ENCODE measurements around the gene TMEM204.

The TMEM204 gene

DNA sequence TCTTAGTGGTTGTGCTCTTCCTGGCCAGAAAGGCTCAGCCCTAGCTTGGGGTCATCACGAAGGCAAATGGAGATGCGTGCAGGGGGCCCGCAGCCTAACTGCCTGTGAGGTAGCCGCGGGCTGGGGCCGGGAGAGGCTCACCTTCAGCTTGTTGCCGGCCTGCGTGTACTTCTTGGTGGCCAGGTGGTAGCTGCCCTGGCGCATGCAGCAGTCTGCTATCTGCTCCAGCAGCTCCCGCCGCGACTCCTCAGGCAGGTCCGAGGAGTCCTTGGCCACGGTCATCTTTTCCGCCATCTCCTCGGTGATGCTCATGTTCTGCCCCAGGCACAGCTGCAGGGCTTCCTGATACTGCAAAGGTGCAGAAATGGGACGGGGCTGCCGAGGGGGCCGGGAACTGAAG, 13.0 kb upstream of the TMEM204 start:
- DNase-seq = no peak

DNA sequence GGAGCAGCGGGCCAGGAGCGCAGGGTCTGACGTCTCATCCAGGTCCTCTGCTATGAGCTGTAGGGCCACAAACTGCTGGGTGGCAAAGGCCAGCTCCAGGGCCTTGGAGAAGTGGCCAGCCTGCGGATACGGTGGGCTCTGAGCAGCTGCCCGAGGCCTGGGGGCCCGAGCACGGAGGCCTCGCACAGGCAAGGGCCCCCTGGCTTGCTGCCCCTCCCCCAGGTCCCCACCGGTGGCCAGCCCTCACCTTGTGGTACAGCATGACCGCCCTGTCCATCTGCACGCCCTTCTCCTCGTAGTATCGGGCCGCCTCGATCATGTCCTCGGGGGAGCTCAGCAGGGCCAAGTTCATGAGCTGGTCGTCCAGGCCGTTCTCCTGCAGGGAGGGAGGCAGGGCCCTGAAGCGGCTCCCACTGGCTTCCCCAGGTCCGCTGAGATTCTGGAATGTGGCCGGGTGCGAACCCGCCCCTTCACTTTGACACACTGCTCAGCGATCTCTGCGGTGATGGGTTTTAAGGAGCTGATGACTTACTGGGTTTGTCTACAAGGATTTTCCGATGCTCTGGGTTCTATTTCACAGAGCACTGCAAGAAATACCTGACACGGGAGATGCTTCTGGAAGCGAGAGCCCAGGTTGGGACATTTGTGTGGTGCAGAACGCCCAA, 9.8 kb upstream of the TMEM204 start:
- DNase-seq = no peak

DNA sequence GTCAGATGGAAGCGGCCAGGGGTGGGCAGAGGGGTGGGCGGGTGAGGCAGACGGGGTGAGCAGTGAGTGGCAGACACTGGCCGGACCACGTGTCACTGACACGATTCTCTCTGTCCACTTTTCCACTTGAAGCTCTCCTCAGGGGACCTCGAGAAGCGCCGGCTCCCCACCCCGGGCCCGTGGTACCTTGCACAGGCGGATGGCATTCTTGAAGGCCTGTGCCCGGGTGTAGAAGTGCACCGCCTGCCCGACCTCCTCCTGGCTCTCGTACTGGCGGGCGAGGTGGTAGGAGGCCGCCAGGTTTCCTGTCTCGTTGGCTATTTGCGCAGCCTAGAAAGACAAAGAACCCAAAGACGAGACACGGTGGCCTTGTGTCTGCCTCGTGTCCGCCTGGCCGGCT, 9.1 kb upstream of the TMEM204 start:
- no peak for DNase-seq

DNA sequence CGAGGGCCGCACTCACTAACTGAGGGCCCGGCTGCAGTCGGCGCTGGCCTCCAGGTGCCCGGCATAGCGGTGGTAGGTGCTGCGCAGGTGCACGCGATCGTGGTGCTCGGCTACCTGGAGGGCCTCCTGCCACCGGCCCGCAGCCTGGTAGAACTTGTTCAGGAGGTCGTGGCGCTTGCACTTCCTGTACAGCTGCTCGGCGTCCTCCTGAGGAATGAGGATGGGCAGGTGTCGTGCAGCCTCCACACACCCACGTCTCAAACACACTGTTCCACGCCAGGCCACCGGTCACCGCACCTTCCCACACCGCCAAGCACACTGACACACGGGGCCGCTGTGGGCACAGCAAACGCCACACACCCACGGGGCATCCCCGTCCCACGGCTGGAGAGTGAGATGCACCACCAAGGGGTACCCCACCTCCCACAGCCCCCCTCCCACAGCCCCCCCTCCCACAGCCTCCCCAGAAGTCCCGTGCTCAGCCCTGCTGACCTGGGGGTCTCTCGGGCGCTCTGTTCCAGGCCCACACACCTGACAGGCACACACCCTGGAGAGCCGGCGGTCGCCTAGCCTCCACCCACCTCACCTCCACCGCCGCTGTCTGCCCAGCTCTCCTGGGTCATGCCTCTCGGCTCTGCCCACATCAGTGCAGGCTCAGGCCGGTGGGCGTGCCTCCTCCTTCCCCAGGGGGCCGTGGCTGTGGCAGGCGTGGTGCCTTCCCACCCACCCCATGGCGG, 7.4 kb upstream of the TMEM204 start:
- DNase-seq = no peak

DNA sequence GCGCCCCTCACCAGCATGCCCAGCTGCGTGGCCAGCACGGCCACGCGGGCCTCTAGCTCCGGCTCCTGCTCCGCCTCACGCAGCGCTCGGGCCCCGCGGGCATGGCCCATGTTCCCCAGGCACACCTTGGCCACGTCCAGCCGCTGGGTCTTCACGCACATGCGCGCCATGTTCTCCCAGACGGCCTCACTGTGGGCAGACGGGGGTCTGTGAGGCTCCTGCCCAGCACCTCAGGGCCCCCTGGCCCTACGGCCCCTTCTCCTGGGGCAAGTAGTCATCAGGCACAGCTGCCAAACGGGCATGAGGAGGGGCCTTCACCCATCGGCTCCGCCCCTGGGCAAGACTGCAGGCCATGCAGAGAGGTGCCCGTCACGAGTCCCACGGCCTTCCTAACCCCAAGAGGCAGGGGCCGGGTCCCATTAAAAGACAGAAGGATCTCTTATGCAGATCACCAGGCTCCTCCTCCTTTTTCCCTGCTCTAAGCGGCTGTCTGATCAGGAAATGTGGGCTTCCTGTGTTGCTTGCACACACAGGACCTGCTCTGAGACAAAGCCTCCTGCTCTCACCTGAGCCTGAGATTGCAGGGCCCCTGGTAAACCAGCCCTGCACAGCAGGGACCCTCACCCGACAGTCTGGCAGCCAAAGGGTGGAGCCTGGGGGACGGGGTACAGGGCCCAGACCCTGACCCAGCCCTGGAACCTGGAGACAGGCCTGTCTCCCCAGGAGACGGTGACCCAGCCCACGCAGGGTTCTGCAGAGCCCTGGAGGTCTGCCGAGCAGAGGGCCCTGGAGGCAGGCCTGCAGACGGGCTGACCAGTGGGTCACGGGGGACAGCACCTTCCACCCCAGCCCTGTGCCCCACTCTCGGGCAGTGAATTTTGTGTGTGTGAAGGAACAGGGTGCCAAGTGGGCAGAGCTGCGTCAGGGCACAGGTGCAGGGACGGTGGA, 6.6 kb upstream of the TMEM204 start:
- DNase-seq = no peak

DNA sequence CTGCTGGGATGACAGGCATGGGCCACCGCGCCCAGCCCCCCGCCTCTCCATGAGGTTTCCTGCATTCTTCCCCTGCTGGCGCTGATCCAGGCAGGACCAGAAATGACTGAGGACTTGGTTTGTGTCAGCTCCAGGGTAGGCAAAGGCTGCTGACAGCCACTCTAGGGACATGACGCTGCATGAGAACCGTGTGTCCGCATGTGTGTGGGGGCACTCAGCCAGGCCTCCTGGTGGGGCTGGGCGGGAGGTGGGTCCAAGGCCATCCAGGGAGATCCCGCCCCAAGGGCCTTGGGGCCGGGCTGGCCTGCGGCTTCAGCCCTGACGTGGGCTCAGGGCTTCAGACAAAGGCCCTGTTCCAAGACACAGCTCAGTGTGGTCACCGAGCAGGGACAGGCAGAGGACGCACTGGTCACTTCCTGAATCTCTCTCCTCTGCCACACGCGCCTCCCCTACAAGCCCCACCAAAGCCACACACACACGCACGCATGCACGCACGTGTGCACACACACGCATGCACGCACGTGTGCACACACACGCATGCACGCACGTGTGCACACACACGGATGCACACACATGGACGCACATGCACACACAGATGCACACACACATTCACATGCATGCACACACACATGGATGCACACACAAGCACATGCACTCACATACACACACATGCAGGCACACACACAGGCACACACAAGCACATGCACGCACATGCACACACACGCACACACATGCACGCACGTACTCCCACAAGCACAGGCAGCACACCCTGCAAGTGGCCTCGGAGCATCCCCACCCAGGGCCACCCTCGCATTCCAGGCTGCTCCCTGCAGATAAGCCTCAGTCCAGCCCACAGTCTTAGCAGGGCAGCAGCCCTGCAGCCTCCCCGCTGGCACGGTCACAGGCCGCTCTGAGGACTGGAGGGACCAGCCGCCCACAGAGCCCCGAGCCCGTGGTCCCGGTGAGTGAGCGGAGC, 5.3 kb upstream of the TMEM204 start:
- DNase-seq = no peak

DNA sequence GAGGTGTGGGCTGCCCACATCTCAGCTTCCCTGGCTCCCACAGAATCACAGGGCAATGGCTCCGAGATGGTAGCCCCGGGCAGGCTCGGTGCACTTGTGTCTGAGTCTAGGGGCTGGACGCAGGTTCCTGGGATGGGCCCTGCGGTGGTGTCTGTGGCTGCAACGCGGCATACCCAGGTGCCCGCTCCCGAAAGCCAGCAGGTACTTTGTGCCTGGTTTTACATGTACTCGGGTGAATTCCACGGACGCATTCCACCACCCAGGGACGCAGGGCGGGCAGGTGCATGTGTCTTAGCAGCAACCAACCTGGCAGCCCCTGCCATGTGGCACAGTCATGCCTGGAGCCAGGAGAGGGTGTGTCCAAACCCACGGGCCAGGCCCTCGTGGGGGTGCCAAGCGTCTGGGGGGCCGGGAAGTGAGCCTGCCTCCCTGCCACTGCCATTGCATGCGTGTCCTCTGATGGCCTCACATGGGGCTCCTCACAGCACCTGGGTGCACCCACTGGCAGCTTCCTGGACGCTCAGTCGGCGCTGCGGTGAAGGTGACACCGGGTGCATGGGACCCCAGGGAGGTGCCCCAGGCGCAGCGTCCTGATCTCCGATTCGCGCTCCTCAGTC, 4.4 kb upstream of the TMEM204 start:
- DNase-seq = no peak

DNA sequence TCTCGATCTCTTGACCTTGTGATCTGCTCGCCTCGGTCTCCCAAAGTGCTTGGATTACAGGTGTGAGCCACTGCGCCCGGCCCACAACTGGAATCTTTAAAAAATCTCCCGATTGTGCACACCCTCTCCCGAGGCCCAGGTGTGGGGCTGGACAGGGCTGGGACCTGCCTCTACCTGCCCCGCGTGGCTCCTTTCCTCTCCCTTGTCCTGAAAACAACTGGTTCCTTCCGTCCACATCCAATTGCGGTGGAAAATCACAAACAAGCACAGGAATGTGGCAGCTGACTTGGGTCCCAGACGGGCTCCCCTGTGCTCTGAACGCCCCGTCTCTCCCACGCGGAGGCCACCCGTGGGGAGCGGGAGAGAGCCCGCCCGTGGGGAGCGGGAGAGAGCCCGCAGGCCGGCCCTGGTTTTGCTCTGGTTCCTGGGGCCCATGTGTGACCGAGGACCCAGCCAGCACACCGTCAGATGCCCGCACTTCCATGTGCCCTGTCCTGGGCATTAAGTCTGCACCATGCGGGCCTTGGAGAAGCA, 3.0 kb upstream of the TMEM204 start:
- DNase-seq = no peak

DNA sequence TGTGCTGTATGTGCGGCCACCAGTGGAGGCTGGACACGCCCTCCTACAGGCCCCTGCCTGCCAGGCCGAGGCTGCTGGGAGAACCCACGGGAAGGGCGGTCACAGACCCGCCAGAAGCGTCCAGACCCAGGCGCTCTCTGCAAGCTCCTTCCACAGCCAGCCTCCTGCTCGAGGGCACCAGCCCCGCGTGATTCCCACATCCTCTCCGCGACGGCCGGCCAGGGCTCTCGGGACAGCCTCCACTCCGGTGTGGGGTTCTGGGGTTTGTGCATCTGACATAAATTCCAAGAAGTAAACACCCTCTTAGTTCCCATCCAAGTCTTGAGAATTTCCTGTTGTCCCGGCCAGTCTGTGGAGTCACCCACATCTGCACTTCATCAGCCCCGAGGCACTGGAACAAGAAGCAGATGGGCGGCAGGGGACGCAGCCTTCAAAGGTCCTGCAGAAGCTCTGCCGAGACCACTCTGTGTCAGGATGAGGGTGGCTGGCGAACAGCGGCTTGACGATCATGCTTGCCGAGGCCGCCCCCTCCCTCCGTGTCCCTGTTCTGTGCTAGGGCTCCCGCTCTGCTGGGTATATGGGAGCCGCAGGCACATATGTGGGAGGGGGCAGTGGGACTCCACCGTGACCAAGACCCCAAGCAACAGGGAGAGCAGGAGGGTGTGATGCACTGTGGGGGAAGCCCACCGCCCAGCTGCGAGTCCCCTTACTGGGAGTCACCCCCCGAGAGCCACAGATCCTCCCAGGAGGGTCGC, 2.4 kb upstream of the TMEM204 start:
- no peak for DNase-seq

DNA sequence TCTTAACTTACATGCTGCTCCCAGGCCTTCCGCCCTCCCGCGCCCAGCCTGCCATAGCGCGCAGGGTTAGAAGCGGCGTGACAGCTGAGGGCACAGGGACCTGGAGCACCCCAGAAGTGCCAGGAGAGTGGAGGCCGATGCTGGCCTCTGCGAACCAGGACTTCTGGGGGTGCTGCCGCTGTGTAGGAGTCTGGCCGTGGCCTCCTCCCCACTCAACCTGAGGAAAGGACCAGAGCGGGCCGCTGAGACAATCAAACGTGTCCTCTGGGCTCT, 1.9 kb upstream of the TMEM204 start:
- no peak for DNase-seq

DNA sequence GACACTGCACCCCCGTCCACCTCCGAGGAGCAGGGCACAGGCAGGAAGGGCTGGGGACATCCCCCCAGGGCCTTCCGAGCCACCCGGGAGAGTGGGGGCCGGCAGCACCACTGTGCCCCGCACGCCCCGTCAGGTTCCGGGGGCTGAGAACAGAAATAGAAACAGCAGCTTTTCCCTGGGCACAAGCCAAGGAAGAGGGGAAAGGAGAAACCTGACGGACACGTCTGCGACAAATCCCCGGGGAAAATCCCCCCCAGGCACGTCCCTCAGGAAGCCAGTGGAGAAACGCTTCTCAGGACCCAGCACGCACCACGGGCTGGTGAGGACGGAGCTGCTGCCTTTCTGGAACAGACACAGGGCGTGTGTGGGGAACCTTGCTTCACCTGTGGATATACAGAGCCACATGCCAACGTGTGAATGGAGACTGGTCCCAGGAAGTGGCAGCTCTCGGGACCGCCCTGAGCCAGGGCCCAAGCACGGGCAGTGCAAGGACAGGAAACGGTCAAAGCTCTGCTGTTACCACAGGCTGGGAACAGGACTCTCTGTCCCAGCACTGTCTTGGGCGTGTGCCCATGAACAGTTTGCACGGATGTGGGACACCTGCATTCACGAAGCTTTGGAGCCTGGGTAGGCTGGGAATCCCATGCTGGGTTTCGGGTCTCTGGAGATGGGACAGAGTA, 1.2 kb upstream of the TMEM204 start:
- DNase-seq = peak in 1 of 51 donors; percentile 4

DNA sequence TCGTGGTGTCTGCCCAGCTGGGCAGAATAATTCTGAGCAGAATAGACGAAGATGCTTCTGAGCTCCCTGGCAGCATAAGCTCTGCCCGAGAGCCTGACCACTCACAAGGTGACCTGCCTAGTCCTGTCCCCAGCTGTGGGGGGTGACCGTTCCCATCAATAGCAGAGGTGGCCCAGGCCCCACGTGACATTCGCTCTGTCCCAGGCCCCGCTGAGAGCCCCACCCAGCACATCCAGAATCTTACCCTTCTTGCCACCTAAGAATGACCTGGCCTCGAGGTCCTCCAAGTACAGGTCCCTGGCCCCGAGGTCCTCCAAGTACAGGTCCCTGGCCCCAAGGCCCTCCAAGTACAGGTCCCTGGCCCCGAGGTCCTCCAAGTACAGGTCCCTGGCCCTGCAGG, 695 bp upstream of the TMEM204 start:
- DNase-seq = no peak

DNA sequence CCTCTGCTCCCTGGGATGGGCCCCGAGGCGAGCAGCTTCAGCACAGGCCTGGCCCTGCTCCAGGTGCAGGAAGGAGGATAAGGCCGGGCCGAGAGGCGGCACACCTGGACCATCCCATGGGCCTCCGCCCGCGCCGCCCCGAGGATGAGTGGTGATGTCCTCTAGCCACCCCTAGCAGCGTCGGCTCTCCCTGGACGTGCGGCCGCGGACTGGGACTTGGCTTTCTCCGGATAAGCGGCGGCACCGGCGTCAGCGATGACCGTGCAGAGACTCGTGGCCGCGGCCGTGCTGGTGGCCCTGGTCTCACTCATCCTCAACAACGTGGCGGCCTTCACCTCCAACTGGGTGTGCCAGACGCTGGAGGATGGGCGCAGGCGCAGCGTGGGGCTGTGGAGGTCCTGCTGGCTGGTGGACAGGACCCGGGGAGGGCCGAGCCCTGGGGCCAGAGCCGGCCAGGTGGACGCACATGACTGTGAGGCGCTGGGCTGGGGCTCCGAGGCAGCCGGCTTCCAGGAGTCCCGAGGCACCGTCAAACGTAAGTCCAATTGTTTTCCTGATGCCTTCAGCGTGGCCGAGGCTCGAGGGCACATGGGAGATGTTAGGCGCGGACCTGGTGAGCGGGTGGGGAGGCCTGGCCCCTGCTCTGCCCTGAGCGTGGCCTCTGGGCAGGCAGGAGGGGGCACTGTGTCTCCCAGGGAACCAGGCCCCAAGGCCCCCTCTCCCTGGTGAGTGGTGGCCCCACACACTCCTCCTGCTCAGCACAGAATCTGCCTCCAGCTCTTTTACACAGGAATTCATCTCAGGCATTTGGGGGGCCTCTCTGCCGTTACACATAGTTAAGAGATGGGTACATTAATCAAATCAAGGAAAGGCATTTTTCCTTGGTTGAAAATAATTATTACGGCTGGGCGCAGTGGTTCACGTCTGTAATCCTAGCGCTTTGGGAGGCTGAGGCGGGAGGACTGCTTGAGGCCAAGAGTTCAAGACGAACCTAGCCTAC, 855 bp downstream of the TMEM204 start:
- DNase-seq = no peak

DNA sequence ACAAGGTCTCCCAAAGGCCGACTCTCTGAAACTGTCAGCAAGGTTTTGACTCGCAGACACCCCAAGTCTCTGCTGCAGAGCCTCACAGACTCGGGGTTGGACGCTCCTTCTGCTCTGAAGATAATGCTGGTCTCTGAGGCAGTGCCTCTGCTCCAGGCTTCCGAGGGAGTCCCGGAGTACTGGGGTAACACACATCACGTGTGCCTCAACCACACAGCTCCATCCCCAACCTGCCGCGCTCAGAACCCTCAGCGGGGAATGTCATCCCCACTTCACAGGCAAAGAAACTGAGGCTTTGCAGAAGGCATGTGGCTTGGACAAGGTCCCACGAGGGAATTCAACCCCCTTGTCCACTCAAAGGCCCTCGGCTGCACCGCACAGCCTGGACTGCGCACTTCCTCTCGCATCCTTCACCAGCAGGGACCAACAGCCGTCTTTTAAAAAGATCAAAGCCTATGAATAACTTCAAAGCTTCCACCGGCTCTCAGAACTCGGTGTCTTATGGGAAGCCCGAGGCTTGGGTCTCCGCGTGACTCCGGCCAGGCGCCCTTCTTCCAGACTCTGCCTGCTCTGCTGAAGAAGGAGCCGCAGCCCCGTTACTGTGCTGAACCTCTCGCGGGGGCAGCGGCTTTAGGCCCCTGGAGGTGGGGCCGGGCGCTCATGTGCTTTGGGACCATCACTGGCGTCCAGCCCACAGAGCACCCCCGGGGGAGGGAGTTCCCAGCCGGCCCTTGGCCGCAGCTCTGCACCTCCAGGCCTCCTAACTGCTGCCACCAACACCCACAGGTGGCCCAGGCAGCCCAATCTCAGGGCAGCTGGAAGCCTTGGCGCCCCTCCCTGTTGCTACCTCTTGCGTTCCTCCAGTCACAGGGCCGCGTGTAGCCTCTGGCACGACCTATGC, 2.2 kb downstream of the TMEM204 start:
- no peak for DNase-seq

DNA sequence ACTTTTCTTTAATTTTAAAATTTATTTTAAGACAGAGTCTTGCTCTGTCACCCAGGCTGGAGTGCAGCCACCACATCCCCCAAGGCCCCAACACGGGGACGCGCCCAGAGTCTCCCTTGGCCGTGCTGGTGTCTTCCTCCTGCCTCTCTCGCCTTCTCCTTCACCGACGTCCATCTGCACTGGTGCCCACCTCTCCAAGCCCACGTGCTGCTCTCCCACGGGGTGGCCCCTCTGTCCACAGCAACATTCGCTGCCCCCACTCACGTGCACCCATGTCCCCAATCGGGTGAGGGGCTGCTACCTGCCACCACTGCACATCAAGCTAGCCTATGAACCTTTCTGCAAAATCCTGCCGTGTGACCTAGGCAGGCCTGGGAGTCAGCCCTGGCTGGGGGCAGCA, 3.1 kb downstream of the TMEM204 start:
- DNase-seq = no peak

DNA sequence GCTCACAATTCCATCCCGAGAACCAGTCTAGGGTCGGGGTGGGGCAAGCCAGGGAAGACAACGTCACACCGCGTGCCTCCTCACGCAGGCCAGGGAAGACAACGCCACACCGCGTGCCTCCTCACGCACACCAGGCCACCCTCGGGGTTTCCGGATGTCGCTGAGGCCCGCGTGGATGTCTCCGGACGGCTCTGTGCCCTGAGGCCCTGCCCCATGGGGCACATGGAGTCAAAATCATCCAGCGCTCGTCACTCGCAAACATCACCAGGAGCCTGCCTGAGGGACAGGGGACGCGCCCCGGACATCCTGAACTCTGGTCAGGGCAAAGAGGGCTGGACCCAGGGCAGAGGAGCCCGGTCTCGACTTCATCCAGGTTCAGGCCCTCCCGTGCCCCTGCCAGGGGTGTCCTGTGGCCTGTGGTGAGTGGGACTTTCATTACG, 3.7 kb downstream of the TMEM204 start:
- no peak for DNase-seq

Measured in hypothalamus (tissue), 51 donors.